Stimulated activated CD8-positive, alpha-beta memory T cell treated with anti-CD3 and anti-CD28 coated beads, Interleukin-15, amount 100 ng/mL, for 4 hours (primary cell): ENCODE measurements around the gene APOA4.
A peak's percentile ranks its signal among the peaks of the same experiment; 100 is the strongest.

ENCODE experiments used
- DNase-seq, 2 donors: peaks; one replicate each; pipeline ENCODE4 v3.0.0-alpha.2; 2020; ENCODE audit warnings: low read depth in 2 of 2

APOA4 gene

DNA sequence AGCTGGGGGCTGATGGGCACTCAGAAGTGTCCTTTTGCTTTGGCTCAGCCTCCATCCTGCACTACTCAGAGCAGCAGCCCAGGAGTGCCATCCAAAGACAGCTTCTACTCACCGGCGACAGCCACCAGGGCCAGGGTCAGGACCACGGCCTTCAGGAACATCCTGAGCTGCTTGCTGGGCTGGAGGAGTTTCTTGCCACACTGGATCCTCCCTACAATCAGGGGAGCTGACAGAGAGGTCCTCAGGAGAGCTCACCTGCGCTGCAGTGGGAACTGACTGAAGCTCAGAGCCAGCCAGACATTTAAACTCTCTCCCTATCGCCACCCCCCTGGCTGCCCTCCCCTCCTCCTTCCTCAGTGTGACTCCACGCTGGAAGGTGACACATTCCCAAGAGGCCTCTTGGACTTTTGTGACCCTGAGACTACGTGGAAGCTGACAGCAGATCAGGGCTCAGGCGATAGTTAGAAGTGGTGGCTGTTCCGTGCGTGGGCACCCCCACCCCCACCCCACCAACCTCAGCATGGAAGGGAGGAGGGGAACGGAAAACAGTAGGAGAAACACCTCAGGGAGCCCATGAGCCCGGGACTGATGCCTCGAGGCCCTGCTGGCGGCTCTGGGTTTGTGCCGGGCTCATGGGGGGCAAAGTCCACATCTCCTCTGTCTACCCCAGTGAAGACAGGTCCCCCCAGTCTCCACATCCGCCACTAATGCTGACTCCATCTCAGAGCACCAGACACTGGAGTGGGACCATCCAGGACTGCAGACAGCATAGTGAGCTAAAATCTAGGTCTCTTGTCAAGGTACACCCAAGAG is at the start of gene APOA4:
Gene APOA4 (minus strand): TSS at position 274 of the 813 bp plus-strand sequence. CDS start 113 bp downstream, at position 161.
- DNase-seq = no peak

DNA sequence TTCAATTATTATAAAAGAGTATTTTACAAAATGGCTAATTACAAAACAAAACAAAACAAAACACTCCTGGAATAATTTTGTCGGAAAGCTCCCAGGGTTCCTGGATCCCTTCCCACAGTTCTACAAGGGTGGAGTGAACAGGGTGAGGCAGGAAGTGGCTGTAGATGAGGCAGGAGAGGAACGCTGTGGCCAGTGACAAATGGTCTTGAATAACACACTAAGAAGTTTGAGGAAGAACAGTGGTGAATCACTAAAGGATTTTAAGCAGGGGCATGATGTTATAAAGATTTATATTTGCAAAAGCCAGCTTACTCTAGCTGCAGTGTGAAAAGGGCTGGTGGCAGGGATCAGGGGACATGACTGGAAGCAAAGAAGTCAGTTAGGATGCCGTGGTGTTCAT is 48.1 kb upstream of the APOA4 start:
- no peak for DNase-seq

DNA sequence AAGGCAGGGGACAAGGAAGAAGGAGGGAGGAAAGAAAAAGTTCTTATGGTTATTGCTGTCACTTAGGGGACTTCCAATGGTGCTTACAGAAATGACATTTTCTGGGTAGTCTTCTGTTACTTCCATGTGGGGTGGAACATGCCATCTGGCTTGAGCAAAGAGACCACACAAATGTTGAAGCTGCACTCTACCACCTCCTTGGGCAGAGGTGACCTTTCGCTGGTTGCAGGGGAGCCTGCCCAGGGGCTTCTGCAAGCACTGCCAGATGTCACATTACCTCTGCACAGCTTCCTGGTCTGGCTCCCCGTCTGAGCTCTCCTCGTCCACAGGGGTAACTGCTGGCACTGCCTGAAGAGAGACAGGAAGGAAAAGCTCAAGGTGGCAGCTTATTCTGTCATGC is 47.0 kb upstream of the APOA4 start:
- no peak for DNase-seq

DNA sequence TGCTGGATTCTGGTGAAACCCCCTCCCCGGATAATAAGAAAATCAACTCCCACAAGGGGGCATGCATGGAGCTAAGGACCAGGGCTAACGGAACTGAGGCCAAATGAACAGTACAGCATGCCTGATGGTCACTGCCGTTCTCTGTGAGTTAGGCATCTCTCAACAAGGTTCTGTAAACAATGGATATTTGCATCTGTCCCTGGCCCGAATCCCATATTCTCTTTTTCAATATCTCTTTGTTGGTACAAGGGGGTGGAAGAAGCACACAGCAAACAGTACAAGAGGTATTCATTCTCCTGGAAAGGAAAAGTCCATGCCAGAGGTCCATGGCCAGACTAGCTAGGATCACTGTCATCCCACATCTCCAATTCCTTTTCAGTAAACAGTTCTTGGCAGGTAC is 46.5 kb upstream of the APOA4 start:
- DNase-seq = no peak

DNA sequence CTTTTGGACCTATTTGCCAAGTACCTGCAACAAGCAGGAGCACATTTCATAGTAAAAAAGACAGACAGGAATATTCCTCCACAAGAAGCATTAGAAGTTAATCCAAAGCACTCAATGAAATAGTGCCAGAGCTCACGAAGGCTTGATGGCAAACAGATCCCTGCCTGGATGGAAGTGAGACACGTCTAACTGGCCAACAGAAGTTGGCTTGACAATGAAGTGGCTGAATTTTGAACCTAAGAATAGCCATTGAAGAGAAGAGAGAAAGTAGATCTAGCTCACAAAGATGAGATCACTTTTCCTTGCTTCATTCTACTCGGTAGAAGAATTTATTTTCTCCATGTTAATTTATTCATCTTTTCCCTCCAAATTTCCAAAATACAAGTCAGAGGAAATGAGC is 45.0 kb upstream of the APOA4 start:
- no peak for DNase-seq

DNA sequence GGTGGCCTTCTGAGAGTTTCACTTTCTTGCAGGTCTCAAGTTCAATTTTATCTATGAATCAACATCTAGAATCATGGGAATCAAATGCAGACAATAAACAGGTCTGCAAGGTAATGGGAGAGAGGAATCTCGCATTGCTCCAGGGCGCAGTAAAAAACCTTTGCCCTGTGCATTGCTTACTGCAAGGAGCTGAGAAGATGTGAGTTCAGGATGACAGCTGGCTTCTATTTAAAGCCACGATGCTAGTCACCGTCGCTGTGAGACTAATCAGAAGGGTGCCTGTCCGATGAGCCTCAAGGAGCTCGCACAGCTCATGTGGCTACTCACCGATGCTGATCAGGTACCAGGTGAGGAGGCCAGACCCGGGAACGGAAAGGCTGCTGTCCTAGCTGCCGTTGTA is 44.5 kb upstream of the APOA4 start:
- DNase-seq = no peak

DNA sequence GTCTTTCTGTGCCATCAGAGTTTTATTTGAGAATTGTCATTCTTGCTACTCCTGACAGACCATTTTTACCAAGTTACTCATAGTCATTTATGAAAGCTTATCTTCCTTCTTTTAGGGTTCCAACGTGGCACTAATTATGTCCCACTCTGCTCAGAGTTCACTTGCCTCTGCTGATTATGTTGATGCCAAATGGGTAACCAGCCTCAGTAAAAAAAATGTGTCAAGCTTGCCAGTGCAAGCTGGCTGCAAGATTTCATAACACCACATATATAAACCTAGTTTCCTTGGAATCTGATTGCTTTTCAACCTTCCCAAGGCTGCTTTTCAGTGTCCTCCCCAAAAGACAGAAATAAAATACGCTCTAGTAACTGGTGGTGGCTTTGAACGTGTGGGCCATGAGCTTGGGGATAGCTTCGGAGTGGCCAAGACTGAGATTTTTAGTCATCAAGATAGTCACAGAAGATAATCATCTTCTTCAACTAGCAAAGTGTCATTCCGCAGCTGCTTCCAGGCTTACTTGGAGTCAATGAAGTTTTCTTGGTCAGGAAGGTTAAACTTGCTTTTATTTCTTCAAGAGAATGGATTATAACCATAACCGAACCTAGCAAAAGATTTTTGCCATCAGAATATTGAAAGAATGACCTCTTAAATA is 43.8 kb upstream of the APOA4 start:
- DNase-seq = no peak

DNA sequence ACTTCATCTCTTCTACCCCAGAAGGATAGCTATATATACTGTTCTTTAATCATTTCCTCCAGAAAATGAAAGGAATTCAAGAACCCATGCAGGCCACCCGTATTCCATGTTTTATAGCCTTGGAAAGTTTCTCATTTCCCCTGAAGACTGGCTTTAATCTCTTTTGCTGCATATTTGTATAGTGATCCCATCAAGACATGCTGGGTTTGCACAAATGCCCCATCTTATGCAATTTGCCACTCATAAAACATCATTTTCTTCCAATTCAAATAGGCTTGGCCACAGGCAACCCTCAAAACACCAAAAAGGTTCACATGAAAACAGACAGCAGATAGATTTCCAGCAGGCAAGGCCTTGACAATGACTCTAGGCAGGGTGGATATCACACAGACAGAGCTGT is 42.6 kb upstream of the APOA4 start:
- DNase-seq = no peak

DNA sequence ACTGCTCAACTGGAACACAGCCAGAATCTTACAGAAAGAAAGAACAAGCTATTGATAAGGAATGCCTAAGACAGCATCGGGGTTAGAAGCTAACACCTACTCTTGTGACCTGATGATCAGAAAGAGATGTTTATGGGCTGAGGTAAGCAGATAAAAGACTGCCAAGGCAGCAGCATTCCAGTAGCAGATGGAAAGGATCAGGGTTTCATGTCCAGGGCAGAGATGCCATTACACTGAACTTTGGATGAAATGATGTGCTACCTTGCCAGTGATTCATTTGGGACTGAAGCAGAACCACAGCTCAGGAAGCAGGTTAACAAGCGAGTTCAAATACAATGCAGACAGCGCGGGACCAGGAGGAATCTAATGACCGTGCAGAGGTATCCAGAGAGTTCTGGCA is 41.4 kb upstream of the APOA4 start:
- no peak for DNase-seq

DNA sequence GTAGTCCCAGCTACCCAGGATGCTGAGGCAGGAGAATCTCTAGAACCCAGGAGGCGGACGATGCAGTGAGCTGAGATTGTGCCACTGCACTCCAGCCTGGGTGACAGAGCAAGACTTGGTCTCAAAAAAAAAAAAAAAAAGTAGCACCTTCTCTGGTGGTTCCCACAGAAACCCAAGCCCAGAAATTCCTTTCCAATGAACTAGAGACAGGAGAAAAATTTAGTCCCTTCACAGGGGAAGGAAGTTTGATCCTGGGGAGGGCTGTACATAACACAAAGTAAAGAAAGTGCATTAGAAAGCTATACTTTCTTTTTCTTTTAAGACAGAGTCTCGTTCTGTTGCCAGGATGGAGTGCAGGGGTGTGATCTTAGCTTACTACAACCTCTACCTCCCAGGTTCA is 39.8 kb upstream of the APOA4 start:
- DNase-seq = no peak

DNA sequence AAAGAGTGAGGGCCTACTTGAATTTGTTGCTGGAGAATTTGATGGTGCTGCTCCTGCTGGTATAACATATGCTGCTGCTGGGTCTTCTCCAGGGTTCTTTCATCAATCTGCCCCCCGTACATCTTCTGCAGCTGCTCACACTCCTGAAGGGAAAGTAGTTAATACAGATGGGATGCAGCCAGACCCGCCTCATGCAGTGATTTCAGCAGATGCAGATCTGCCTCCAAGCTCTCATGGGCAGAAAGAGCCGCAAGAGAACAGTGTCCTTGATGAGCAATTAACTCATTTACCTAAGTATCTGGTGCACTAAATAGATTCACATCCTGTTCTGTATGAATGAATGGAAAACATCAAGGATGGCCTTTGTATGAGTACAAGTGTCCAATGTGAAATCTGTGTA is 39.1 kb upstream of the APOA4 start:
- DNase-seq = no peak

DNA sequence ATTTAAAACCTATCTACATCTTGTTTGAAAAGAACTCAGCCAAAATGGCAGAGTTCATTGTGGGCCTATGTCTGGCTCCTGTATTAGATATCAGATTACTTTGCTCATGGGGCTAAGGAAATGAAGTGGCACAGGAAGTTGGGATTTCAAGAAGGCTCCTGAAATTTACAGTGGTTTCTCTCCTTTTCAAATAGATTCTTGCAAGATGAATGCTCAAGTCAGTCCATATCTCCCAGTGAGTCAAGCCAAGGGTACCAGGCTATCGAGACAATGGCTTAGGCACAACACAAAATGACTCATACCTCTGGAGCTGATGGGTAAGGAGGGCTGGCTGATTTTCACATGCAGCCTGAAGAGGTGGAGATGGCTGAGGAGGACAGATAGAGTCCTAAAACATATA is 38.4 kb upstream of the APOA4 start:
- DNase-seq = no peak

DNA sequence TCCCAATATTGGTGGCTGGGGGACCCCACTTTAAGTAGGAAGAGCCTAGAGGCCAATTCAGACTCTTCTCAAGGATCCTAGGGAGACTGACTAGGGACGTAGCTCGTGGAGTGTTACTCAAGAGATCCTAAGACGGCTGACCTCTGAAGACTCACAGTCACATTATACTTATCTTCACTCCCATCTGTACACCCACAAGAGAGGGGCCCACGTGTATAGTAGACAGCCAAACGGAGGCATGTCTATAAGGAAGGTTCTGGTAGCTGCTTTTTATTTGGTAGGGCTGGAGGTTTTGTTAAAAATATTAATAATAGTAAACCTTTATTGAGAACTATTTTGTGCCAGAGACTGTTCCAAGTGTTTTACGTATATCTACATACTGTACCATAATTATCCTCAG is 37.2 kb upstream of the APOA4 start:
- DNase-seq = no peak

DNA sequence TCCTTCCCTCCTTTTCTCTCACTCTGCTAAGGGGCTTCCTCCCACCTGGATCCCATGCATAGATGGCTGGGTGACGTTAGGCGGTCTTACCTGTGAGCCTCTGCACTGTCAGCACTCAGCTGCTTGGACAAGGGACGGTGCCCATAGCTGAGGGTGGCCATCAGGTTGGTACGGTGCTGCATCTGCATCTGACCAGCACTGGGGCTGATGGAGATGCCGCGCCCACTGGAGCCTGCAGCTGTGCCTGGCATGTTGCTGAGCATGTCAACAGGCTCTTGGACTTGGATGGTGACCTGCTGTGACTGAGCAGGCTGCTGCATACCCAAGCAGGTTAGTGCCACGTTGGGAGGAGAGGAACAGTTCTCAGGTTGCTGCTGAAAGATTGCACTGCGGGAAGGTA is 36.1 kb upstream of the APOA4 start:
- no peak for DNase-seq

DNA sequence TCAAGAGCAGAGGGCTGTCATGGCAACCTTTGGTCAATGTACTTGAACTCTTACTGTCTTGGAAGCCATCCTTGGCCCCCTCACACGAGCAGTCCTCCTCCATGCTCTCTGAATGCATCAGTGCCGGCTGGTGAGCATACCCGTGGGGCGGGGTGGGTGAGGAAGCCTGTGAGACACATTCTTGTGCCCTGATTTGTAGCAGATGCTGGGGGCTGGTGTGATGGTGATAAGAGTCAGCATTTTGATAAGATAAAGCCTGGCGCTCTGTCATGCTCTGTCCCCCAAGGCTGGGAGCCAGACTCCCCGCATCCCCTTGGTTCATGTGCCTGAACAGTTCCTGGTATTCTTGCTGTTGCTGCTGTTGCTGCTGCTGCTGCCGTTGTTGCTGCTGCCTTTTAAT is 34.8 kb upstream of the APOA4 start:
- DNase-seq = no peak

DNA sequence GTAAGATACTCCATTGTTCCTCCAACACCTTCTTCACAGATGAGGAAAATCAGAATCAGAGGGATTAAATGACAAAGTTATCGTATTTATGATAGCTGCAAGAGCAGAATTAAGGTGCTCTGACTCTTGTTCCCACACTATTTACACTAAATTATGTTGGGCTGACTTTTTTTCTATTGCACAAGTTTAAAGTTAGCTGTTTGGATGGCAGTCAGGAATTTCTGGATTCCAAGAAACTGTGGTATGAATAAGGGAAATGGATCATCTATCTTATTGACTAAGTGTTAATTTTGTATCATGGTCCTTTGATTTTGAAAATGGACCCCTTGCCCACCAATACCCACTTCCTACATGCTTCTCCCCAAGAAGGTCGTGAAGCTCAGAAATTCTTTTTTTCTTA is 34.2 kb upstream of the APOA4 start:
- no peak for DNase-seq

DNA sequence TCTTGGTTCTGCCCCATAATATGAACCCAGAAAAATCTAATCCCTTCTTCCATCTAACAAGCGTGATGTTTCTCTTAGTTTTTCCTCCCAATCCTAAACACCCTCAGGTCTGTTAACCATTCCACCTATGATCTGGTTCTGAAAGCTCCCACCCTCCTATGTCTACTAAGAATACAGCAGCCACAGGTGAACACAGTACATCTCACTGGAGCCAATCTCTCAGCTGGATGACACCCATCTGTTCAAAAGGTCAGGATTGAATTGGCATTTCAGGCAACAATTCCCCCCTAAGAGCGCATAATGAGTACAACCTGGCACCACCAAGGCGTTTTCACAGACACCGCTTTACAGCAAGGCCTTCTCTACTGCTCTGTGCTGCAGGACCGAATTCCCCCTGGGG is 33.3 kb upstream of the APOA4 start:
- no peak for DNase-seq

DNA sequence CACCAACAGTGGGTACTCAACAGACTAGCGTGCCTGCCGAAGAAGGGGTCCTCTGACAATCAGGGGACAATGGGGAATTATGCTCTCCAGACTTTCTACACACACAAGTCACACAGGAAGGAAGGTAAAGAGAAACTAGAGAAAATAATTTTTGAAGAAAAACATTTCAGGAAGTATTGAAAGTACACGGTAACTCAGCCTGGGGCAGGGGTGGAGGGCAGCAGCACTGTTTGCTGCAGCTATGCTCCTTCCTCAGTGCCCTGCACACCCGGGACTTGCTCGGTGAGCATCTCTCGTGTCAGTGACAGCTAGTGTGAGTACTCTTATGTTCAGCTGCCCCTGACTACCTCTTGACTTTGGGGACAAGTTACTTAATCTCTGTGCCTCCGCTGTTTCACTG is 32.3 kb upstream of the APOA4 start:
- DNase-seq = no peak

DNA sequence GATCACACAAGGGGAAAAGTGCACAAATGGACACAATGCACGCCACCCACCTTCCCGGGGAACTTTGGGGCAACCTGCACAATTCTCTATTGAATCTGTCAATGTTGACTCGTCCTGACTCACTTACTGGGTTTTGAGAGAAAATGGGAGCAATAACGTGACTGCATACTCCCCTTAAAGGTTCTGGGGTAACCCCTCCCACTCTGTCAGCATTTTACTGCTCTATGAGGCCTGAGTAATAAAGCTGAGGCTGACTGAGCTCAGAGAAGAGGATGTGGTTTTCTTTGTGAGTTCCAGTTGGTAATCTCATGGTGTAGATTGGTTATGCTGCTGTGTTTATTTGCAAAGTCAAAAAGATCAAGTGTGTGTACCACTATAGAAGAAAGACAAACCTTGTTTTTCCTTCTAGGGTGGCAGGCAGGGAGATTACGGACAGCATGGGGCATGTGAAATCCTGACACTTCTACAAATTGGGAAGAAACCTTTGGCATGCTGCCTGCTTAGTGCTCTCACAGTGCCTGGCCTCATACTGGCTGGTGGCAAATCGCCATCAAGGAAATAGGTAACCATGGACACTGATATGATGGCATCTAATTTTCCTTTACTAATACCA is 30.5 kb upstream of the APOA4 start:
- peak in 1 of 2 donors; percentile 32 for DNase-seq

DNA sequence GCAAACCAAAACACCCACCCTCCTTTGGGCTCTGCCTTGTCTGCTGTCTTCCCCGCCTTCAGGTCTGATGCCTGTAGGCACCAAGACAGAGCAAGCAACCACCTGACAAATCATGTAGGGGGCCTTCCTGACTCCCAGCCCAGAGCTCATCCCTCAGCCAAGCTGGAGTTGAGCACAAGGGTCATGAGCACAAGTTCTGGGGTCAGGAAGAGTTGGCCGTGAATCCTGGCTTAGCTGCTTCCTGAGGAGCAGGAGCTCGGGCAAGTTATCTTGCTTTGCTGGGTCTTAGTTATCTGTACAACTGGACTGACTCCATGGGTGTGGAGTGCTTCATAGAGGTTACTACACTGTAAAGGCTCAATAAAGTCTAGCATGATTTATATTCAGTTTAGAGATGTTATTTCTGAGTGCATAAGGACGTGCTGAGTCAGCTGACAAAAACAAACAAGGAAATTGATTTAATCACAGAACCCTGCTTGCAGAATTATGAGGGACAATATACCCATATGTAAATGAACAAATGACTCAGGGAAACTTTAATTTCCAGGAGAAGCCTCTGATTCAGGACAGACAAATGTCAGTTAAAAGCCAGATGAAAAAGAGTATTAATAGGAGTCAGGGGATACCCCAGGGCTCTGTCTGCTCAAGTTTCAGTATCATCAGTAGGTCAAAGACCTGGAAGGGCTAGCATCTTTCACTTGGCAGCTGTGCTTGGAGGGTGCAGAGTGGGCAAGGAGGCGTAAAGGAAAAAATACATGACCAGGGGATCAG is 29.3 kb upstream of the APOA4 start:
- DNase-seq = no peak

DNA sequence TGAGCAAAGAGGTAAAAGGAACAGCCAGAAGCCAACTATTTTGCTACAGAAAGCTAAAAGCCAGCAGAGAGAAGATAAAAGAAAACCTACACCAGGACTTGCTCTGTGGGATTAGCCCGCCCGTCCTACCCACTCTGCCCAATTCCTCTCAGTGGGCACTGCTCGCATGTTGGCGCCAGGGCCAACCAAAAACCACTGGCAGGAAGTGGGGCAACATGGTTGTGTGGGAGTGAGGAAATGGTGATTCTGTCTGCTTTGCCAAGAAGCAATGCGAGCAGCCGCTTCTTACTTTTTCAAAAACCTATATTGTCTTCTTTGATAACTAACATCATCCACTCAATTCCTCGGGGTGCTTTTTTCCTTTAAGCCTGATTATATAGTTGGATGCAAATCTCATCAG is 28.5 kb upstream of the APOA4 start:
- DNase-seq = peak; percentile 14 to 36

DNA sequence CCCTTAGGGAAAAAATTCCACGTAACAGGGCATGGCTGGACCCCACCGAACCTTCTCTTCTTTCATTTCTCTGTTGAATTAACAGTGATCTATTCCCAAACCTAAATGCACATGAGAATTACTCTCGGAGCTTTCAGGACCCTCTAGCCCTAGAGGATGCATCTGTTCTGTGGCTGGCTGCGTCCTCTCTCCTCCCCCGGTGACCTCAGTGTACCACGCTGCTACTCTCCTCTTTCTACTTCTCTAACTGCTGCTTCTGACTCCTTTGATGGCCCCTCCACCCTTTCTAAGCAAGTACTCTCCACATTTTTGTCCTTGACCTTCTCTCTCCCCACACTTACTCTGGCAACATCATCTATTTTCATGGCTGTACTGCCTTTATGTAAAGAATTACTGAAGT is 26.4 kb upstream of the APOA4 start:
- no peak for DNase-seq
